Progenitor cell of endocrine pancreas (in vitro differentiated cells): ENCODE measurements around the gene SLC1A5. TPM values are rescaled to one million over a fixed set of nuclear protein-coding genes. Genes with fewer than 3 reads are reported as not detected.
A peak's percentile ranks its signal among the peaks of the same experiment; 100 is the strongest.

Source experiments
- DNase-seq: peaks from one replicate; pipeline ENCODE4 v3.0.0; 2021; ENCODE audit warnings: low spot score; ENCODE audit not compliant: unreplicated experiment
- H3K27ac Mint-ChIP-seq: 2 replicates; pipeline ENCODE4 v1.8.0; 2021; ENCODE audit warnings: mild to moderate bottlenecking, moderate library complexity, mixed read lengths
- H3K27me3 Mint-ChIP-seq: 2 replicates; pipeline ENCODE4 v1.8.0; 2021; ENCODE audit warnings: mixed read lengths
- H3K36me3 Mint-ChIP-seq: 2 replicates; pipeline ENCODE4 v1.8.0; 2022; ENCODE audit warnings: mixed read lengths; ENCODE audit not compliant: insufficient read depth
- H3K4me1 Mint-ChIP-seq: 2 replicates; pipeline ENCODE4 v1.8.0; 2021; ENCODE audit warnings: low read depth, mixed read lengths
- H3K4me3 Mint-ChIP-seq: 2 replicates; pipeline ENCODE4 v1.8.0; 2021; ENCODE audit warnings: low read depth, mild to moderate bottlenecking, moderate library complexity, mixed read lengths
- H3K9me3 Mint-ChIP-seq: 2 replicates; pipeline ENCODE4 v1.8.0; 2021; ENCODE audit warnings: low read depth, mixed read lengths
- CTCF ChIP-seq: fragments of 200-600 bp; sonication (generic); IDR thresholded peaks from one replicate; pipeline ENCODE4 v1.5.0; 2021; ENCODE audit warnings: antibody characterized with exemption, mild to moderate bottlenecking; ENCODE audit not compliant: unreplicated experiment
- total RNA-seq: library from RNA; stranded (reverse); gene quantifications from 2 replicates; pipeline ENCODE4 v1.2.1, GENCODE V29; 2021

SLC1A5 gene
- total RNA-seq, 1 donor from 2014 or later = 24.2 TPM

DNA sequence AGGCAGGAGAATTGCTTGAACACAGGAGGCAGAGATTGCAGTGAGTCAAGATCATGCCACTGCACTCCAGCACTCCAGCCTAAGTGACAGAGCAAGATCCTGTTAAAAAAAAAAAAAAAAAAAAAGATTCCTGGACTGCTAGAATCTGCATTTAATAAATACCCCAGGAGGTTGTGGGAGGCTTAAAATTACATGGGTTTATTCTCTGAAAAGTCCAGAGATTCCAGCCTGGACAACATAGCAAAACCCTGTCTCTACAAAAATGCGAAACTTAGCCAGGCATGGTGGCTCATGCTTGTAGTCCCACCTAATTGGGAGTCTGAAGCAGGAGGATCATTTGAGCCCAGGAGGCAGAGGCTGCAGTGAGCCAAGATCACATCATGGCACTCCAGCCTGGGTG lies 9.5 kb upstream of the SLC1A5 start:
- peaks cover 12% of the 10 kb centered on the region for H3K27me3 Mint-ChIP-seq
- TF ChIP-seq CTCF = no peak
- H3K4me1 Mint-ChIP-seq = no peaks in the 10 kb centered on the region
- H3K27ac Mint-ChIP-seq = no peak overlapping the region
- no peaks in the 10 kb centered on the region for H3K36me3 Mint-ChIP-seq
- H3K4me3 Mint-ChIP-seq = no peak overlapping the region
- no peaks in the 10 kb centered on the region for H3K9me3 Mint-ChIP-seq
- no peak for DNase-seq

DNA sequence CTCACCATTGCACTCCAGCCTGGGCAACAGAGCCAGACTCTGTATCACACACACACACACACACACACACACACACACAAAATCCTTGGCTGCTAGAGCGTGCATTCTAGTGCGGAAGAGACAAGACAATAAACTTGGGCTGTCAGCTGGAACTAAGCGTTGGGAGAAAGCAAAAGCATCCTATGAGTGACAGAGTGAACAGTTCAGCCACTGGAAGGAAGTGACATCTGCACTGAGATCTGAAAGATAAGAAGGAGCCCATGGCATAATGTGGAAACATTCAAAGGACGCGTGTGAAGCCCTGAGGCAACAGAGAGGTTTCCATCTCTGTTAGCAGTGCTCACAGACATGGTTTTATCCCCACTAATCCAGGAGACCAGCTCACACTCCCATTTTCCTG lies 3.5 kb upstream of the SLC1A5 start:
- Mint-ChIP-seq H3K27ac (no peak overlapping the region), H3K27me3 (peaks cover 32% of the 10 kb centered on the region), H3K9me3 (no peaks in the 10 kb centered on the region), H3K36me3 (no peaks in the 10 kb centered on the region), H3K4me3 (no peak overlapping the region), H3K4me1 (peaks cover 3% of the 10 kb centered on the region)
- no peak for DNase-seq
- no peak for TF ChIP-seq CTCF

DNA sequence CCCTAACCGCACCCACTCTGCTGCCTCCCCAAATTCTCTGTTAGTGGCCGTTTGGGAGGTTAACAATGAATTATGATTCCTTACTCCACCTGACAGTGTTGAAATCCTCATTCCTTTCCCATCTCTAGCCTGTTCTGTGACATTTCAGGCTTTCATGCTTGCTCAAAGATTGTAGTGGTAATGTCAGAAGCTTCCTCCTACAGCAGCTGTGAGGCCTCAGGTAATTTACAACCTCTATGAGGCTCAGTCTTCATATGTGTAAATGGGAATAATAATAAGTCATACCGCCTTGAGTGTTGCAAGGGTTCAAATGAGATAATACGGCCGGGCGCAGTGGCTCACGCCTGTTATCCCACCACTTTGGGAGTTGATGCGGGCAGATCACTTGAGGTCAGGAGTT lies 977 bp upstream of the SLC1A5 start:
- no peak overlapping the region for H3K4me3 Mint-ChIP-seq
- DNase-seq = no peak
- H3K27me3 Mint-ChIP-seq = peaks cover 40% of the 10 kb centered on the region
- no peak overlapping the region for H3K27ac Mint-ChIP-seq
- TF ChIP-seq CTCF = no peak
- no peaks in the 10 kb centered on the region for H3K36me3 Mint-ChIP-seq
- H3K9me3 Mint-ChIP-seq = no peaks in the 10 kb centered on the region
- peaks cover 4% of the 10 kb centered on the region for H3K4me1 Mint-ChIP-seq

DNA sequence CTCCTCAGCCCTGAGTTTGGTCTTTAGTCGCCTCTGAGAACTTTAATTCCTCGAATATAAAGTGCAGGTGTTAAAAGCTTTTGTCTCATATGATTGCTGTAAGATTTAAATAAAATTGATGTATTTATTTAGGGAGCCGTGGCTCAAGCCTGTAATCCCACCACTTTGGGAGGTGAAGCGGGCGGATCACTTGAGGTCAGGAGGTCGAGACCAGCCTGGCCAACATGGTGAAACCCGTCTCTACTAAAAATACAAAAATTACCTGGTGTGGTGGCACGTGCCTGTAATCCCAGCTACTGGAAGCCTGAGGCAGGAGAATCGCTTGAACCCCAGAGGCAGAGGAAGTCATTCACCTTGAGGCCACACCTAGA lies 559 bp upstream of the SLC1A5 start:
- Mint-ChIP-seq H3K4me1 (peaks cover 7% of the 10 kb centered on the region), H3K27ac (no peak overlapping the region)

GRCh38 chr19:46787331-46788261 lies 798 bp downstream of the SLC1A5 start:
- H3K4me3 Mint-ChIP-seq = peak overlapping the region; percentile 77
- H3K9me3 Mint-ChIP-seq = no peaks in the 10 kb centered on the region
- TF ChIP-seq CTCF = no peak
- peaks cover 7% of the 10 kb centered on the region for H3K4me1 Mint-ChIP-seq
- H3K36me3 Mint-ChIP-seq = peaks cover 1% of the 10 kb centered on the region
- H3K27ac Mint-ChIP-seq = peak overlapping the region; percentile 89
- peak; percentile 27 for DNase-seq
- peaks cover 31% of the 10 kb centered on the region for H3K27me3 Mint-ChIP-seq

More for the DNA sequence above, 559 bp upstream of the SLC1A5 start:
- Mint-ChIP-seq H3K4me3 (peak overlapping the region; percentile 16), H3K9me3 (no peaks in the 10 kb centered on the region), H3K36me3 (no peaks in the 10 kb centered on the region), H3K27me3 (peaks cover 40% of the 10 kb centered on the region)
- DNase-seq = no peak
- no peak for TF ChIP-seq CTCF
